ENCODE data around the gene LRRC32.

DNA sequence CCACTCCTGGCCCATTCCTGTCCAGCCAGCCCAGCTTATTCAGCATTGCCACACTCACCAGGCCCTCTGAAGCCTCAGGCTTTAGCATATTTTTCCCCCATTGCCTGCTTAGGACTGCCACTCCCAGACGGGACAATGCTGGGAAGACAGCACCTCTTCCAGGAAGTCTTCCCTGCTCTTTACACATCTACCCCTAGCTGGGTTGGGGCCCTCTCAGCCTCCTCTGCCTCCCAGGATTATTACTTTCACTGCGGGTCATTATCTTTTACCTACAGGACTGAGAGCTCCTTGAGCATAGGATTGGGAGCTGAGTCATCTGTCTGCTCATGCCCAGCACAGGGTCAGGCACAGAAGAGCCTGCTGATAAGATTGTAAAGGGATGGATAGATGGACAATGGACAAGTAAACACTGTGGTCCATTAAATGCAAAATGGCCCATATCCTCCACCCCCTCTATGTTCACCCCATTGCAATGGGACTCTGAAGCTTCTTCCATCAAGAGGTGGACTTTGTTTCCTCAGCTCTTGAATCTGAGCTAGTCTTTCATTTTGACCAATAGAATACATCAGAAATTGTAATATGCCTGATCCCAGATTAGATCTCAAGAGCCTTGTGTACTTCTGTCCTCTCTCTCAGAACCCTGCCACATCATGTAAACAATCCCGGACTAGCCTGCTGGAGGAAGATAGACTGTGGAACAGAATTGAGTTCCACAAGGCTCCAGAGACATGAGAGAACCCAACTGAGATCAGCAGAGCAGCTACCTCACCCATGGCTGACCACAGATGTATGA is 32.0 kb upstream of the LRRC32 start:
- TF ChIP-seq POLR2A (IDR thresholded peaks at IDR 0.05; ENCODE audit: low read length): peak; percentile 39
- TF ChIP-seq GATA1 (IDR thresholded peaks at IDR 0.05; ENCODE audit: low read depth, low read length): peak; percentile 58

Measured in erythroblast (primary cell).